ENCODE data around the gene TRIOBP.

Gene TRIOBP

DNA sequence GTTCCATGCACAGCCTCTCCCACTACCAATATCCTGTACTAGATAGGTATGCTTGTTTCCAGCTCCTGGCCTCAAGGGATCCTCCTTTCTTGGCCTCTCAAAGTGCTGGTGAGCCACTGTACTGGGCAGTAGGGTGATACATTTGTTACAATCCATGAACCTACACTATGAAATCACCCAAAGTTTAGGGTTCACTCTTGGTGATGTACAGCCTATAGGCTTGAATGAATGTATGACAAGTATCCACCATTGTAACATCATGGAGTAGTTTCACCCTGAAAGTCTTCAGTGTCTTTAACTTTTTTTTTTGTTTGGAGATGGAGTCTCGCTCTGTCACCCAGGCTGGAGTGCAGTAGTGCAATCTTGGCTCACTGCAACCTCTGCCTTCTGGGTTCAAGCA is 31.8 kb downstream of the TRIOBP start:
- H3K9me3 Mint-ChIP-seq: no peaks in the 10 kb centered on the region
- TF ChIP-seq, protein P1, sequence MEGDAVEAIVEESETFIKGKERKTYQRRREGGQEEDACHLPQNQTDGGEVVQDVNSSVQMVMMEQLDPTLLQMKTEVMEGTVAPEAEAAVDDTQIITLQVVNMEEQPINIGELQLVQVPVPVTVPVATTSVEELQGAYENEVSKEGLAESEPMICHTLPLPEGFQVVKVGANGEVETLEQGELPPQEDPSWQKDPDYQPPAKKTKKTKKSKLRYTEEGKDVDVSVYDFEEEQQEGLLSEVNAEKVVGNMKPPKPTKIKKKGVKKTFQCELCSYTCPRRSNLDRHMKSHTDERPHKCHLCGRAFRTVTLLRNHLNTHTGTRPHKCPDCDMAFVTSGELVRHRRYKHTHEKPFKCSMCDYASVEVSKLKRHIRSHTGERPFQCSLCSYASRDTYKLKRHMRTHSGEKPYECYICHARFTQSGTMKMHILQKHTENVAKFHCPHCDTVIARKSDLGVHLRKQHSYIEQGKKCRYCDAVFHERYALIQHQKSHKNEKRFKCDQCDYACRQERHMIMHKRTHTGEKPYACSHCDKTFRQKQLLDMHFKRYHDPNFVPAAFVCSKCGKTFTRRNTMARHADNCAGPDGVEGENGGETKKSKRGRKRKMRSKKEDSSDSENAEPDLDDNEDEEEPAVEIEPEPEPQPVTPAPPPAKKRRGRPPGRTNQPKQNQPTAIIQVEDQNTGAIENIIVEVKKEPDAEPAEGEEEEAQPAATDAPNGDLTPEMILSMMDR (IDR thresholded peaks at IDR 0.05): no peak
- no peak overlapping the region for H3K27ac Mint-ChIP-seq
- no peak for DNase-seq
- H3K27me3 Mint-ChIP-seq (ENCODE audit: low read depth, poor library complexity): peaks cover 5% of the 10 kb centered on the region
- no peak overlapping the region for H3K4me3 Mint-ChIP-seq
- H3K36me3 Mint-ChIP-seq (ENCODE audit: low read depth): peaks cover 22% of the 10 kb centered on the region
- H3K4me1 Mint-ChIP-seq: peaks cover 31% of the 10 kb centered on the region

DNA sequence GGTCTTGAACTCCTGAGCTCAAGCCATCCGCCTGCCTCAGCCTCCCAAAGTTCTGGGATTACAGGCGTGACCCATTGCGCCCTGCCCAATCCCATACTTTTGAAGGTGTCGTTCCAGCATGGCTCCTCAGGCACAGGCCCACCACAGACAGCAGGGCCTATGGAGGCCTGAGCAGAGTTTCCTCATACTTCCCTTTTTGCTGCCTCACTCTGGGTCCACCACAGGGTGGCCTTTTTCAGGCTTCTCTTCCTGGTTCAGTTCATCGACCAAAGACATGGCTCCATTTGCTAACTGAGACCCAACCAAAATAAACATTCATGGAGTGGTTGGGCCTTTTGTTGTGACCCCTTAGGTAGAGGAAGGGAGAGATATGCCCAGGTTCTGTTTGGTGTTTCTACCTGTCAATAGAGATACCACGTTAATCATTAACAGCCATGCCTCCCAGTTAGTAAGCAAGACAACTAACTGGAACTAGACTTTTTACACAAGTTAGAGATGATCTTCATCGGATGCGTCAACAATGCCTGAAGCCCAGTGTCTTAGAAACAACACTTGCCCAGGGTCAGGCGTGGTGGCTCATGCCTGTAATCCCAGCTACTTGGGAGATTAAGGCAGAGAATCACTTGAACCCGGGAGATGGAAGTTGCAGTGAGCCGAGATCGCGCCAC is 35.1 kb downstream of the TRIOBP start:
- H3K9me3 Mint-ChIP-seq: no peaks in the 10 kb centered on the region
- TF ChIP-seq, protein P1 (IDR thresholded peaks at IDR 0.05): no peak
- H3K4me3 Mint-ChIP-seq: peak overlapping the region; percentile 49
- H3K27me3 Mint-ChIP-seq (ENCODE audit: low read depth, poor library complexity): peaks cover 4% of the 10 kb centered on the region
- peak overlapping the region; percentile 42 for H3K27ac Mint-ChIP-seq
- peaks cover 45% of the 10 kb centered on the region for H3K4me1 Mint-ChIP-seq
- peaks cover 5% of the 10 kb centered on the region for H3K36me3 Mint-ChIP-seq (ENCODE audit: low read depth)
- no peak for DNase-seq

DNA sequence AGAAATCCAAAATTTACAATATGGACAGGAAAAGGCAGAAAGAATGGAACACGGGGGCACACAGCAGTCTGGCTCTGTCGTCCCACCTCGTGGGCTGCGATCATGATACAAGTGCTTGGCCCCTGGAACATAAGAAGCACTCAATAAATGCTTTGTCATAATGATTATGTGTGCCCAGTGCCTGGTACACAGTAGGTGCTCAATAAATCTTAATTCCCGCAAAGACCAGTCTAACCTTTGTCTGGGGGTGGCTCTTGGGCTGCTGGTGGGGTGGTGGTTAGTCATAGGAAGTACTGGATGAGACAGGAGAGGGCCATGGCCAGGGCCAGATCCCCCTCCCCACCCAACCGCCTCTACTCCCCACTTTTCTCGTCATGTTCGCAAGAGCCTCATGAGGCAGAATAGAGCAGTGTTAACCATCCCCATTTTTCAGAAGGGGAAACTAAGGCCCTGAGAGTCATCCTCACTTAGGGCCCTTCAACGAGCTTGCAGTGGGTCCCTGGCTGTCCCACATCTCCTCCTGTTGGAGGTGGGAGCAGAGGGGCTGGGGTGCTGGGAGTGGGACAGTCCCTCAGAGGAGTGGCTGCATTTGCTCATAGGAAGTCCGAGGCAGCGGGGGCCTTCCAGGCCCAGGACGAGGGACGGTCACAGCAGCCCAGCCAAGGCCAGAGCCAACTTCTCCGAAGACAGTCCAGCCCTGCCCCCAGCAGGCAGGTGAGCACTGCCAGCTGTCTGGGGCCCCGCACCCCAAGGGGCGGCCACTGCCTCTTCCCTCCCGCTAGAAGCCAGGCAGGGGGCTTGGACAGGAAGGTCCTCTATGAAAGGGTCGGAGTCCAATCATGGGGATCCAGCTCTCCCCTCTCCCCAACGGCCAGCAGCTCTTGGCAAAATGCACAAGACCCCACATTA is 36.1 kb downstream of the TRIOBP start:
- Mint-ChIP-seq H3K27me3 (ENCODE audit: low read depth, poor library complexity) (peaks cover 4% of the 10 kb centered on the region), H3K4me3 (no peak overlapping the region), H3K27ac (peak overlapping the region; percentile 58), H3K9me3 (no peaks in the 10 kb centered on the region), H3K36me3 (ENCODE audit: low read depth) (peaks cover 5% of the 10 kb centered on the region), H3K4me1 (peaks cover 47% of the 10 kb centered on the region)
- TF ChIP-seq, protein P1 (IDR thresholded peaks at IDR 0.05): no peak
- DNase-seq: no peak

DNA sequence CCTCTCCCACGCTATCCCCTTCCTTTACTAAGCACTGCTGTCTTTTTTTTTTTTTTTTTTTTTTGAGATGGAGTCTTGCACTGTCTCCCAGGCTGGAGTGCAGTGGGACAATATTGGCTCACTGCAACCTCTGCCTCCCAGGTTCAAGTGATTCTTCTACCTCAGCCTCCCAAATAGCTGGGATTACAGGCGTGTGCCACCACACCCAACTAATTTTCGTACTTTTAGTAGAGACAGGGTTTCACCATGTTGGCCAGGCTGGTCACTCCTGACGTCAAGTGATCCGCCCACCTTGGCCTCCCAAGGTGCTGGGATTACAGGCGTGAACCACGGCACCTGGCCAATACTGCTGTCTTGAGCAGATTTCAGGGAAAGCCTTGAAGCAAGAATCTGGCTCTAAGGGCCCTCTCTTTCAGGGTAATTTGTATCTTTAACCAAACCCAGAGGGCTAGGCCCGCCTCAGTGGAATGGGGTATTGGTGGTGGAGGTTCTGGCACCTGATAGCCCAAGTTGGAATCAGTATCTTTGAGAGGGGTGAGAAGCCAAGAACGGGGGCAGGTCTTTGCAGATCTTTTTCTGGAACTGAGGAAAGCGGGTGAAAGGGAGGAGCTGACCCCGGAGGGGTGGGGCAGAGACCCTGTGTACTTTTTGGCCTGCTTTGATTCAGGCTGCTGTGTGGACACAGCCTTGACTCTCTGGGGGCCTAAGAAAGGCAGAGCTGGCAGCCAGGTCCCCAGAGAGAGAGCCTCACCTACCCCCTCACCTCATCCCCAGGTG is 37.0 kb downstream of the TRIOBP start:
- no peak for DNase-seq
- Mint-ChIP-seq H3K4me3 (no peak overlapping the region), H3K27me3 (ENCODE audit: low read depth, poor library complexity) (peaks cover 4% of the 10 kb centered on the region), H3K4me1 (peaks cover 55% of the 10 kb centered on the region), H3K27ac (no peak overlapping the region), H3K9me3 (no peaks in the 10 kb centered on the region), H3K36me3 (ENCODE audit: low read depth) (peaks cover 5% of the 10 kb centered on the region)
- TF ChIP-seq, protein P1 (IDR thresholded peaks at IDR 0.05): no peak

DNA sequence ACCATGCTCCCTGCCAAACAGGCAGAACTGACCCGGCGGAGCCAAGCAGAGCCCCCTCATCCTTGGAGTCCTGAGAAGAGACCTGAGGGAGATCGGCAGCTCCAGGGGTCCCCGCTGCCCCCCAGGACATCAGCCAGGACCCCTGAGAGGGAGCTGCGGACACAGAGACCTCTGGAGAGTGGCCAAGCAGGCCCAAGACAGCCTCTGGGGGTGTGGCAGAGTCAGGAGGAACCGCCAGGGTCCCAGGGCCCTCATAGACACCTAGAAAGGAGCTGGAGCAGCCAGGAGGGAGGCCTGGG is 37.5 kb downstream of the TRIOBP start:
- no peak for DNase-seq
- Mint-ChIP-seq H3K9me3 (no peaks in the 10 kb centered on the region), H3K27me3 (ENCODE audit: low read depth, poor library complexity) (peaks cover 4% of the 10 kb centered on the region), H3K27ac (no peak overlapping the region), H3K4me1 (peaks cover 61% of the 10 kb centered on the region), H3K4me3 (no peak overlapping the region), H3K36me3 (ENCODE audit: low read depth) (peaks cover 5% of the 10 kb centered on the region)
- TF ChIP-seq, protein P1 (IDR thresholded peaks at IDR 0.05): no peak

All from nephron progenitor cell (in vitro differentiated cells).